Loucy (cell line): Measurements from ENCODE around the gene FADD.

Experiments
- H2AFZ ChIP-seq: fragments of 200-600 bp; sonication (generic); 2 replicates; pipeline ENCODE4 v1.6.0; 2016; ENCODE audit warnings: antibody characterized with exemption, mild to moderate bottlenecking, low read length, moderate library complexity
- H3F3A ChIP-seq: fragments of 200-600 bp; 2 replicates; pipeline ENCODE4 v1.6.0; 2016; ENCODE audit warnings: antibody characterized with exemption, low read depth, mild to moderate bottlenecking
- H3K27me3 ChIP-seq: fragments of 200-600 bp; sonication (generic); 2 replicates; pipeline ENCODE4 v1.6.1; 2014; ENCODE audit warnings: low read length, mild to moderate bottlenecking; ENCODE audit not compliant: insufficient read depth, poor library complexity, severe bottlenecking
- H3K36me3 ChIP-seq: fragments of 200-600 bp; sonication (generic); 2 replicates; pipeline ENCODE4 v1.6.1; 2016; ENCODE audit warnings: low read length; ENCODE audit not compliant: insufficient read depth
- H3K4me1 ChIP-seq: fragments of 200-600 bp; sonication (generic); 2 replicates; pipeline ENCODE4 v1.5.1; 2014; ENCODE audit warnings: low read length, mild to moderate bottlenecking; ENCODE audit not compliant: insufficient read depth, poor library complexity, severe bottlenecking
- H3K4me2 ChIP-seq: fragments of 200-600 bp; sonication (generic); 2 replicates; pipeline ENCODE4 v1.6.0; 2014; ENCODE audit warnings: antibody characterized with exemption, low read length, low read depth, mild to moderate bottlenecking; ENCODE audit not compliant: poor library complexity, severe bottlenecking
- H3K4me3 ChIP-seq: fragments of 200-600 bp; sonication (generic); 2 replicates; pipeline ENCODE4 v1.5.1; 2014; ENCODE audit warnings: low read length, mild to moderate bottlenecking, mixed read lengths; ENCODE audit not compliant: poor library complexity, severe bottlenecking
- H3K79me2 ChIP-seq: fragments of 200-600 bp; sonication (generic); 2 replicates; pipeline ENCODE4 v1.6.1; 2014; ENCODE audit warnings: low read length; ENCODE audit not compliant: insufficient read depth
- H3K9ac ChIP-seq: fragments of 200-600 bp; sonication (generic); 2 replicates; pipeline ENCODE4 v1.6.0; 2014; ENCODE audit warnings: mild to moderate bottlenecking, low read depth, low read length, moderate library complexity; ENCODE audit not compliant: poor library complexity, severe bottlenecking
- H3K9me2 ChIP-seq: fragments of 200-600 bp; sonication (generic); replicated peaks from 2 replicates; pipeline ENCODE4 v1.6.1; 2016; ENCODE audit warnings: low read depth, low read length, mixed read lengths
- H3K9me3 ChIP-seq: fragments of 200-600 bp; sonication (generic); 2 replicates; pipeline ENCODE4 v1.6.1; 2014; ENCODE audit warnings: mild to moderate bottlenecking, antibody characterized with exemption, low read length, low read depth; ENCODE audit not compliant: insufficient read depth
- H4K20me1 ChIP-seq: fragments of 200-600 bp; sonication (generic); 2 replicates; pipeline ENCODE4 v1.6.0; 2014; ENCODE audit warnings: antibody characterized with exemption, low read length, mild to moderate bottlenecking; ENCODE audit not compliant: insufficient read depth, poor library complexity, severe bottlenecking
- EZH2phosphoT487 ChIP-seq: fragments of 200-600 bp; IDR thresholded peaks from 2 replicates; pipeline ENCODE4 v1.6.1; 2018; ENCODE audit warnings: antibody characterized with exemption, mild to moderate bottlenecking, moderate library complexity, borderline replicate concordance
- TF ChIP-seq, protein P1 (sequence below): fragments of 200-600 bp; sonication (generic); conservative IDR thresholded peaks from 2 replicates; pipeline ENCODE4 v1.5.1; 2014; ENCODE audit warnings: mild to moderate bottlenecking, antibody characterized with exemption, low read length

FADD gene

DNA sequence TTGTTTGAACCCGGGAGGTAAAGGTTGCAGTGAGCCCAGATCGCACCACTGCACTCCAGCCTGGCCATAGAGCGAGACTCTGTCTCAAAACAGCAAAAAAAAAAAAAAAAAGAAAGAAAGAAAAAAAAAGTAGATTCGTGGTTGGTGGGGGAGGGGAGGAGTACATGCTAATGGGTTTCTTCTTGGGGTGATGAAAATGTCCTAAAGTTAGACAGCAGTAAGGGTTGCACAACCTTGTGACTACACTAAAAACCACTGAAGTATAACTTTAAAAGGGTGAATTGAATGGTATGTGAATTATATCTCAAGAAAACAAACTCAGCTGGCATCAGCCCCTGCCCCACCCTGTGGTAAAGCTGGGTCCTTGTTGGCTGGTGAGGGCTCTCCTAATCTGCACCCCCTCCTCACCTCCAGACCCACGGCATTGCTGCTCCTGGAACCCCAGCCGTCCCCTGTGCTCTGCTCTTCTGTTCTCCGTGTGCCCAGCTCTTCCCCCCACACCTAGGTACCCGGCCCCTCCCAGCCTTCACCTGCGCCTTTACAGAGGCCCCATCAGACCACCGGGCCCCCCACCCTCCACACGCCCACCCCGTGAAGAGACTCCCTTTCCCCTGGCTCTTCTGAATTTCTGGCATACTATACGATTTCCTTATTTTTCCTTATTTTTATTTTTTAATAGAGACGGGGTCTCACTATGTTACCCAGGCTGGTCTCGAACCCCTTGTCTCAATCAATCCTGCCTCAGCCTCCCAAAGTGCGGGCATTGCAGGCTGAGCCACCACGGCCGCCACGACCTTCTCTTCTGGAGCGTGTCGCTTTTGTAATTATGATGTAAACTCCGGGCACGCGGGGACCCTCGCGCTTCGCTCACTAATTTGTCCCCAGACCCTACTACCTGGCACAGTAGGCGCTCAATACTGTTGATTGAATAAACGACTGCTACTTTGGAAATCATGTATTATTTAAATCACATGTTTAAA is 924 bp upstream of the FADD start:
- peak overlapping the region; percentile 78 for H2AFZ ChIP-seq
- H3K4me3 ChIP-seq = peak overlapping the region; percentile 78
- H3K9ac ChIP-seq = peak overlapping the region; percentile 98
- H3K36me3 ChIP-seq = peaks cover 13% of the 10 kb centered on the region; the same call in 1 of the 2 replicates
- peaks cover 40% of the 10 kb centered on the region for H4K20me1 ChIP-seq
- peaks cover 6% of the 10 kb centered on the region for H3K27me3 ChIP-seq
- H3K9me2 ChIP-seq = no peaks in the 10 kb centered on the region
- peaks cover 28% of the 10 kb centered on the region for H3K4me1 ChIP-seq
- peaks cover 40% of the 10 kb centered on the region for H3K79me2 ChIP-seq
- no peaks in the 10 kb centered on the region for H3K9me3 ChIP-seq
- peak overlapping the region; percentile 74 for H3K4me2 ChIP-seq
- TF ChIP-seq, protein P1, sequence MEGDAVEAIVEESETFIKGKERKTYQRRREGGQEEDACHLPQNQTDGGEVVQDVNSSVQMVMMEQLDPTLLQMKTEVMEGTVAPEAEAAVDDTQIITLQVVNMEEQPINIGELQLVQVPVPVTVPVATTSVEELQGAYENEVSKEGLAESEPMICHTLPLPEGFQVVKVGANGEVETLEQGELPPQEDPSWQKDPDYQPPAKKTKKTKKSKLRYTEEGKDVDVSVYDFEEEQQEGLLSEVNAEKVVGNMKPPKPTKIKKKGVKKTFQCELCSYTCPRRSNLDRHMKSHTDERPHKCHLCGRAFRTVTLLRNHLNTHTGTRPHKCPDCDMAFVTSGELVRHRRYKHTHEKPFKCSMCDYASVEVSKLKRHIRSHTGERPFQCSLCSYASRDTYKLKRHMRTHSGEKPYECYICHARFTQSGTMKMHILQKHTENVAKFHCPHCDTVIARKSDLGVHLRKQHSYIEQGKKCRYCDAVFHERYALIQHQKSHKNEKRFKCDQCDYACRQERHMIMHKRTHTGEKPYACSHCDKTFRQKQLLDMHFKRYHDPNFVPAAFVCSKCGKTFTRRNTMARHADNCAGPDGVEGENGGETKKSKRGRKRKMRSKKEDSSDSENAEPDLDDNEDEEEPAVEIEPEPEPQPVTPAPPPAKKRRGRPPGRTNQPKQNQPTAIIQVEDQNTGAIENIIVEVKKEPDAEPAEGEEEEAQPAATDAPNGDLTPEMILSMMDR = no peak
- TF ChIP-seq EZH2phosphoT487 = no peak
- no peaks in the 10 kb centered on the region for H3F3A ChIP-seq

DNA sequence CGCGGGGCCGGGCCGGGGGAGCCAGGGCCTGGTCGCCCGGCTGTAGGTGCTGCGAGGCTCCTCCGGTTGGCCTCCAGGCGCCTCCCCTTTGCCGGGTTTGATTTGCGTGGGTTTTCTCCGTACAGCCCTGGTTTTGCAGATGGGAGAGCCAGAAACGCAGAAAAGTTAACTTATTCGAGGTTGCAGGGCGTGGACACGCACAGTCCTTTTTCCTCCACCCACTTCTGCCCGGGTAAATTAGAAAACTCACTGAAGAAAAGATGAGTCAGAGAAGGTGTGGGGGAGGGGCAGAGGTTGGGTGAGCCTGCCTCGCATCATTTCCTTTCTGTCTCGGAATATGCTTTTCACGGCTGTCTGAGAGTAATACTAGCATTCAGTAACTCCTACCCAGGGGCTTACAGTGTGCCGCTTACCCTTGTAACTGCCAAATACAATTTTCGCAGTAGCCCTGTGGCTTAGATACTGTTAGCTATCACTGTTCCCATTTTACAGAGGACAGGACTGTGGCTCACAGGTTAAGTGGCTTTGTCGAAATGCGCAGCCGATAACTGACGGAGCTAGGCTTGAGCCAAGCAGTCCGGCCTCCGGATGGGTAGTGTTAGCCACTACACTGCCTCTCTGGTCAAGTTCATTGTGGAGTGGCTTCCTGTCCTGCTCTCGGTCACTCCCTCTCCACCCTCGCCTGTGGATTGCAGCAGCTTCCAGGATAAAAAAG is 812 bp downstream of the FADD start:
- Histone ChIP-seq H3K4me2 (peak overlapping the region; percentile 91), H3K27me3 (peaks cover 6% of the 10 kb centered on the region), H3K79me2 (peaks cover 53% of the 10 kb centered on the region), H3K9me2 (no peaks in the 10 kb centered on the region), H3K36me3 (peaks cover 20% of the 10 kb centered on the region; the same call in 1 of the 2 replicates), H3K9me3 (no peaks in the 10 kb centered on the region), H3K9ac (peak overlapping the region; percentile 98), H3K4me1 (peaks cover 28% of the 10 kb centered on the region), H3K4me3 (peak overlapping the region; percentile 78), H3F3A (no peaks in the 10 kb centered on the region), H4K20me1 (peaks cover 56% of the 10 kb centered on the region), H2AFZ (peak overlapping the region; percentile 41; the same call in 1 of the 2 replicates)
- TF ChIP-seq, protein P1 = no peak
- no peak for TF ChIP-seq EZH2phosphoT487

DNA sequence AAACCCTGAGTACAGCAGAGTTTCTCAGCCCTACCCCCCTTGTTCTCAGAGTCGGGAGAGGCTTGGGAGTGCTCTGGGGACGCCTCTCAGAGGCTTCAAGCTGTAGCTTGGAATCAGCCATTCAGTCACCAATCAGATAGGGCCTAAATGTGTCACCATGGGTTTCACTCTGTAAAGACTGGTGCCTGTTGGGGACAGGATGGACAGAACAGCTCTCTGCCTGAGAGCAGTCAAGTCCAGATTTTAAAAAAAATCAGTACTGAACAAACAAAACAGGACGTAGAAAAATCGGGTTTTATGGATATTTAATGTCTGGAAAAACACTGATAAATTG is 1.3 kb downstream of the FADD start:
- TF ChIP-seq EZH2phosphoT487 = no peak
- TF ChIP-seq, protein P1 = no peak
- H3K79me2 ChIP-seq = peaks cover 53% of the 10 kb centered on the region
- H3F3A ChIP-seq = no peaks in the 10 kb centered on the region
- H3K4me2 ChIP-seq = peak overlapping the region; percentile 91
- peaks cover 20% of the 10 kb centered on the region; the same call in 1 of the 2 replicates for H3K36me3 ChIP-seq
- H3K4me1 ChIP-seq = peaks cover 28% of the 10 kb centered on the region
- peak overlapping the region; percentile 78 for H3K4me3 ChIP-seq
- no peak overlapping the region for H2AFZ ChIP-seq
- H3K9ac ChIP-seq = peak overlapping the region; percentile 98
- H3K9me3 ChIP-seq = no peaks in the 10 kb centered on the region
- H3K27me3 ChIP-seq = peaks cover 6% of the 10 kb centered on the region
- H3K9me2 ChIP-seq = no peaks in the 10 kb centered on the region
- peaks cover 57% of the 10 kb centered on the region for H4K20me1 ChIP-seq
